Liver (tissue), 9 donors: ENCODE results near the gene PET100. TPM values are rescaled to one million over a fixed set of nuclear protein-coding genes. Genes with fewer than 3 reads are reported as not detected.

Experiments used
- DNase-seq: peaks from one replicate; pipeline ENCODE4 v3.0.0-alpha.2; 2017; ENCODE audit warnings: low spot score
- H3K27ac ChIP-seq, 2 donors: one replicate each; pipeline ENCODE4 v1.7.0; 2013; ENCODE audit warnings: inconsistent platforms in 2 of 2, low read length in 2 of 2, control low read depth in 1 of 2, low read depth in 1 of 2, mild to moderate bottlenecking in 1 of 2
- H3K27me3 ChIP-seq, 4 donors: one replicate each; pipeline versions ENCODE4 v1.6.1 to v1.7.0; 2013; ENCODE audit warnings: low read length in 3 of 4, inconsistent platforms in 1 of 4, mild to moderate bottlenecking in 1 of 4, moderate library complexity in 1 of 4; ENCODE audit not compliant: control insufficient read depth in 4 of 4, insufficient read depth in 4 of 4
- H3K36me3 ChIP-seq, 4 donors: one replicate each; pipeline versions ENCODE4 v1.6.1 to v1.7.0; 2013; ENCODE audit warnings: low read length in 3 of 4, mild to moderate bottlenecking in 3 of 4, low read depth in 1 of 4, moderate library complexity in 1 of 4; ENCODE audit not compliant: control insufficient read depth in 4 of 4, insufficient read depth in 3 of 4
- H3K4me1 ChIP-seq, 4 donors: one replicate each; pipeline versions ENCODE4 v1.6.1 to v1.7.0; 2013; ENCODE audit warnings: low read length in 3 of 4, mild to moderate bottlenecking in 3 of 4, moderate library complexity in 1 of 4; ENCODE audit not compliant: control insufficient read depth in 4 of 4, insufficient read depth in 4 of 4
- H3K4me3 ChIP-seq, 3 donors: one replicate each; pipeline versions ENCODE4 v1.6.1 to v1.7.0; 2013; ENCODE audit warnings: low read length in 3 of 3, control low read depth in 1 of 3, low read depth in 1 of 3, mild to moderate bottlenecking in 1 of 3
- H3K9ac ChIP-seq, 2 donors: one replicate each; pipeline ENCODE4 v1.7.0; 2013; ENCODE audit warnings: low read length in 2 of 2, mild to moderate bottlenecking in 2 of 2, moderate library complexity in 2 of 2, control low read depth in 1 of 2, low read depth in 1 of 2
- H3K9me3 ChIP-seq, 4 donors: one replicate each; pipeline versions ENCODE4 v1.6.1 to v1.7.0; 2013; ENCODE audit warnings: low read length in 3 of 4; ENCODE audit not compliant: control insufficient read depth in 4 of 4
- EGR1 ChIP-seq, 2 donors: IDR thresholded peaks; 2 replicates each; pipeline ENCODE4 v1.6.1; 2016 to 2018; ENCODE audit warnings: antibody characterized with exemption in 2 of 2, low read depth in 2 of 2
- FOXA1 ChIP-seq: IDR thresholded peaks from 2 replicates; pipeline ENCODE4 v1.6.1; 2016; ENCODE audit warnings: antibody characterized with exemption
- FOXA2 ChIP-seq: IDR thresholded peaks from 2 replicates; pipeline ENCODE4 v1.6.1; 2016; ENCODE audit warnings: antibody characterized with exemption
- GABPA ChIP-seq, 2 donors: IDR thresholded peaks in 1 of 2; conservative IDR thresholded peaks in 1 of 2; 2 replicates each; pipeline ENCODE4 v1.6.1; 2016; ENCODE audit warnings: antibody characterized with exemption in 2 of 2, mild to moderate bottlenecking in 1 of 2, moderate library complexity in 1 of 2
- HNF4A ChIP-seq, 2 donors: conservative IDR thresholded peaks; 2 replicates each; pipeline ENCODE4 v1.6.1; 2016; ENCODE audit warnings: antibody characterized with exemption in 2 of 2, mild to moderate bottlenecking in 2 of 2
- HNF4G ChIP-seq: IDR thresholded peaks from 2 replicates; pipeline ENCODE4 v1.6.1; 2016; ENCODE audit warnings: antibody characterized with exemption
- NR2F2 ChIP-seq: IDR thresholded peaks from 2 replicates; pipeline ENCODE4 v1.6.1; 2016; ENCODE audit warnings: antibody characterized with exemption
- RAD21 ChIP-seq, 2 donors: IDR thresholded peaks; 2 replicates each; pipeline ENCODE4 v1.6.1; 2016; ENCODE audit warnings: antibody characterized with exemption in 2 of 2, mild to moderate bottlenecking in 2 of 2
- TAF1 ChIP-seq: conservative IDR thresholded peaks from 2 replicates; pipeline ENCODE4 v1.6.1; 2016; ENCODE audit warnings: antibody characterized with exemption, mild to moderate bottlenecking
- YY1 ChIP-seq: IDR thresholded peaks from 2 replicates; pipeline ENCODE4 v1.6.1; 2016; ENCODE audit warnings: antibody characterized with exemption, mild to moderate bottlenecking
- WGBS: extraction: QIAGEN DNeasy Blood & Tissue Kit; methylation state at CpG from one replicate; pipeline ENCODE4 v1.1.7; 2013; 5-methylcytosine and 5-hydroxymethylcytosine counted together
- polyA plus RNA-seq, 2 donors: library from polyadenylated mRNA; stranded (reverse) in 1 of 2; unstranded in 1 of 2; fragments of 200-250 nt in 1 of 2; fragments of >200 nt in 1 of 2; fragmentation: Nextera tagmentation in 1 of 2; extraction: Ambion mirVana in 1 of 2; gene quantifications; one replicate each; pipeline versions ENCODE4 v1.2.1 to v1.2.3, GENCODE V29; 2013 to 2015
- total RNA-seq, 2 donors: library from RNA; depleted of rRNA; stranded (reverse); fragments of >200 nt; gene quantifications; one replicate each; pipeline ENCODE4 v1.2.3, GENCODE V29; 2014
- TF ChIP-seq, protein P1 (sequence below): IDR thresholded peaks from 2 replicates; pipeline ENCODE4 v1.6.1; 2016; ENCODE audit warnings: antibody characterized with exemption
- TF ChIP-seq, protein P2 (sequence below): IDR thresholded peaks from 2 replicates; pipeline ENCODE4 v1.6.1; 2016; ENCODE audit warnings: antibody characterized with exemption, mild to moderate bottlenecking
- TF ChIP-seq, protein P3 (sequence below): fragments of 150-350 bp; IDR thresholded peaks from 2 replicates; pipeline ENCODE4 v1.5.1; 2017; ENCODE audit warnings: improper control_type of control experiment, low read depth, low read length; ENCODE audit not compliant: missing input control
- TF ChIP-seq, protein P4 (sequence below): IDR thresholded peaks from 2 replicates; pipeline ENCODE4 v1.6.1; 2016; ENCODE audit warnings: antibody characterized with exemption
- TF ChIP-seq, protein P5 (sequence below): IDR thresholded peaks from 2 replicates; pipeline ENCODE4 v1.6.1; 2016; ENCODE audit warnings: antibody characterized with exemption
- donor health status: healthy.
- donor health status: healthy.
- donor health status: healthy.
- donor health status: healthy.
- donor health status: healthy.

Gene PET100
- total and polyA plus RNA-seq, 4 donors = 4.8 to 225 (median 26.7) TPM

DNA sequence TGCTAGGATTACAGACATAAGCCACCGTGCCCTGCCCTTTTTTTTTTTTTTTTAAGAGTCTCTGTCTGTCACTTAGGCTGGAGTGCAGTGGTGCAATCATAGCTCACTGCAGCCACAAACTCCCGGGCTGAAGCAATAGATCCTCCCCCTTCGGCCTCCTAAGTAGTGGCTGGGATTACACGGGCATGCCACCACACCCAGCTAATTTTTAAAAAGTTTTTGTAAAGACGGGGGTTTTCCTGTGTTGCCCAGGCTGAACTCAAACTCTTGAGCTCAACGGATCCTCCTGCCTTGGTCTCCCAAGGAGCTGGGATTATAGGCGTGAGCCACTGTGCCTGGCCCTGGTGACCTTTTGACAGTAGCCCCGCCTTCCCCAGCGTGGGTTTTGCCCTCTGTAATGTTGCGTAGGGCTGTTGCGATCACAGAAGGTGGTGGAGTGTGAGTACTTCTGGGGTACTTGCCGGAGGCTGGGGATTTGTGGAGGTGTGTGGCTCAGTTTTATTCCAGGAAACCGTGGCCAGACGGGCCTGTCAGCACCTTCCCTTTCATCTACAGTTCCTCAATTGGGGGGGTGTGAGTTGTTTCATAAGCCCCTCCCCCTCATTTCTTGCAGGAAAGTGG is 27.6 kb downstream of the PET100 start:
- TF ChIP-seq TAF1 (no peak), HNF4A (conservative IDR thresholded peaks at IDR 0.05) (no peak), HNF4G (no peak), GABPA (IDR thresholded peaks at IDR 0.05 in 1 of 2, conservative IDR thresholded peaks at IDR 0.05 in 1 of 2) (no peak)
- TF ChIP-seq, protein P1, sequence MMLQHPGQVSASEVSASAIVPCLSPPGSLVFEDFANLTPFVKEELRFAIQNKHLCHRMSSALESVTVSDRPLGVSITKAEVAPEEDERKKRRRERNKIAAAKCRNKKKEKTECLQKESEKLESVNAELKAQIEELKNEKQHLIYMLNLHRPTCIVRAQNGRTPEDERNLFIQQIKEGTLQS = no peak
- TF ChIP-seq, protein P2, sequence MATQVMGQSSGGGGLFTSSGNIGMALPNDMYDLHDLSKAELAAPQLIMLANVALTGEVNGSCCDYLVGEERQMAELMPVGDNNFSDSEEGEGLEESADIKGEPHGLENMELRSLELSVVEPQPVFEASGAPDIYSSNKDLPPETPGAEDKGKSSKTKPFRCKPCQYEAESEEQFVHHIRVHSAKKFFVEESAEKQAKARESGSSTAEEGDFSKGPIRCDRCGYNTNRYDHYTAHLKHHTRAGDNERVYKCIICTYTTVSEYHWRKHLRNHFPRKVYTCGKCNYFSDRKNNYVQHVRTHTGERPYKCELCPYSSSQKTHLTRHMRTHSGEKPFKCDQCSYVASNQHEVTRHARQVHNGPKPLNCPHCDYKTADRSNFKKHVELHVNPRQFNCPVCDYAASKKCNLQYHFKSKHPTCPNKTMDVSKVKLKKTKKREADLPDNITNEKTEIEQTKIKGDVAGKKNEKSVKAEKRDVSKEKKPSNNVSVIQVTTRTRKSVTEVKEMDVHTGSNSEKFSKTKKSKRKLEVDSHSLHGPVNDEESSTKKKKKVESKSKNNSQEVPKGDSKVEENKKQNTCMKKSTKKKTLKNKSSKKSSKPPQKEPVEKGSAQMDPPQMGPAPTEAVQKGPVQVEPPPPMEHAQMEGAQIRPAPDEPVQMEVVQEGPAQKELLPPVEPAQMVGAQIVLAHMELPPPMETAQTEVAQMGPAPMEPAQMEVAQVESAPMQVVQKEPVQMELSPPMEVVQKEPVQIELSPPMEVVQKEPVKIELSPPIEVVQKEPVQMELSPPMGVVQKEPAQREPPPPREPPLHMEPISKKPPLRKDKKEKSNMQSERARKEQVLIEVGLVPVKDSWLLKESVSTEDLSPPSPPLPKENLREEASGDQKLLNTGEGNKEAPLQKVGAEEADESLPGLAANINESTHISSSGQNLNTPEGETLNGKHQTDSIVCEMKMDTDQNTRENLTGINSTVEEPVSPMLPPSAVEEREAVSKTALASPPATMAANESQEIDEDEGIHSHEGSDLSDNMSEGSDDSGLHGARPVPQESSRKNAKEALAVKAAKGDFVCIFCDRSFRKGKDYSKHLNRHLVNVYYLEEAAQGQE = no peak
- TF ChIP-seq, protein P3, sequence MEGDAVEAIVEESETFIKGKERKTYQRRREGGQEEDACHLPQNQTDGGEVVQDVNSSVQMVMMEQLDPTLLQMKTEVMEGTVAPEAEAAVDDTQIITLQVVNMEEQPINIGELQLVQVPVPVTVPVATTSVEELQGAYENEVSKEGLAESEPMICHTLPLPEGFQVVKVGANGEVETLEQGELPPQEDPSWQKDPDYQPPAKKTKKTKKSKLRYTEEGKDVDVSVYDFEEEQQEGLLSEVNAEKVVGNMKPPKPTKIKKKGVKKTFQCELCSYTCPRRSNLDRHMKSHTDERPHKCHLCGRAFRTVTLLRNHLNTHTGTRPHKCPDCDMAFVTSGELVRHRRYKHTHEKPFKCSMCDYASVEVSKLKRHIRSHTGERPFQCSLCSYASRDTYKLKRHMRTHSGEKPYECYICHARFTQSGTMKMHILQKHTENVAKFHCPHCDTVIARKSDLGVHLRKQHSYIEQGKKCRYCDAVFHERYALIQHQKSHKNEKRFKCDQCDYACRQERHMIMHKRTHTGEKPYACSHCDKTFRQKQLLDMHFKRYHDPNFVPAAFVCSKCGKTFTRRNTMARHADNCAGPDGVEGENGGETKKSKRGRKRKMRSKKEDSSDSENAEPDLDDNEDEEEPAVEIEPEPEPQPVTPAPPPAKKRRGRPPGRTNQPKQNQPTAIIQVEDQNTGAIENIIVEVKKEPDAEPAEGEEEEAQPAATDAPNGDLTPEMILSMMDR = no peak
- Histone ChIP-seq H3K4me3 (no peak overlapping the region), H3K9me3 (no peaks in the 10 kb centered on the region), H3K9ac (no peak overlapping the region), H3K36me3 (no peaks in the 10 kb centered on the region), H3K27ac (peak overlapping the region; percentile 41 to 67), H3K27me3 (no peaks in the 10 kb centered on the region), H3K4me1 (peaks cover 0 to 3% (median 2%) of the 10 kb centered on the region in 4 donors)
- WGBS = 40% methylated on average over 14 of the region's 14 CpGs
- no peak for DNase-seq

DNA sequence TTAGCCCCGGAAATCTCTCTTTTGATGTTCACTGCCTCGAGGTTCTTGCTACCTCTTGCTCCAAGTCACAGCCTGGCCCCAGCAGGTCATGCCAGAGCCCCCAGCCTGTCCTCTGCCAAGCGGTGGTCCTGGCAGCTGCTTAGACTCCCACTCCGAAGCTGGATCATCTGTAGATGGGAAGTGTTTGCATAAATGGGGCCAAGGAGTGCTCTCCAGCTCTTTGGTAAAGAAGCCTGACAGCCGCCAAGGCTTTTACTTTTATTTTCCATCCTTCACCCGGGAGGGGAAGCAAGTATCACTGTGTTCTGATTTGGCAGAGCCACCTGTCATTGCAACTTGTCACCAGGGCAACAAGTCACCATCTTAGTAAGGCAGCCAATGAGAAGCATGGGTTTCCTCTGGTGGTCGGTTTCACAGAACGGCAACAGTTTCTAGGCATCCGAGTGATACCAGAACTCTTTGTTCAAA is 28.7 kb downstream of the PET100 start:
- Histone ChIP-seq H3K36me3 (no peaks in the 10 kb centered on the region), H3K27me3 (no peaks in the 10 kb centered on the region), H3K4me1 (peaks cover 0 to 3% (median 0%) of the 10 kb centered on the region in 4 donors), H3K9ac (no peak overlapping the region), H3K27ac (no peak overlapping the region), H3K9me3 (no peaks in the 10 kb centered on the region), H3K4me3 (no peak overlapping the region)
- 63% methylated on average over 9 of the region's 9 CpGs for WGBS
- no peak for DNase-seq
- TF ChIP-seq, protein P3 = no peak
- TF ChIP-seq FOXA1 (no peak), GABPA (IDR thresholded peaks at IDR 0.05 in 1 of 2, conservative IDR thresholded peaks at IDR 0.05 in 1 of 2) (no peak), NR2F2 (no peak), HNF4A (conservative IDR thresholded peaks at IDR 0.05) (no peak), YY1 (no peak), RAD21 (IDR thresholded peaks at IDR 0.05) (no peak), FOXA2 (no peak), EGR1 (IDR thresholded peaks at IDR 0.05; ENCODE audit: low read depth in 2 of 2) (no peak), HNF4G (no peak), TAF1 (no peak)
- TF ChIP-seq, protein P4, sequence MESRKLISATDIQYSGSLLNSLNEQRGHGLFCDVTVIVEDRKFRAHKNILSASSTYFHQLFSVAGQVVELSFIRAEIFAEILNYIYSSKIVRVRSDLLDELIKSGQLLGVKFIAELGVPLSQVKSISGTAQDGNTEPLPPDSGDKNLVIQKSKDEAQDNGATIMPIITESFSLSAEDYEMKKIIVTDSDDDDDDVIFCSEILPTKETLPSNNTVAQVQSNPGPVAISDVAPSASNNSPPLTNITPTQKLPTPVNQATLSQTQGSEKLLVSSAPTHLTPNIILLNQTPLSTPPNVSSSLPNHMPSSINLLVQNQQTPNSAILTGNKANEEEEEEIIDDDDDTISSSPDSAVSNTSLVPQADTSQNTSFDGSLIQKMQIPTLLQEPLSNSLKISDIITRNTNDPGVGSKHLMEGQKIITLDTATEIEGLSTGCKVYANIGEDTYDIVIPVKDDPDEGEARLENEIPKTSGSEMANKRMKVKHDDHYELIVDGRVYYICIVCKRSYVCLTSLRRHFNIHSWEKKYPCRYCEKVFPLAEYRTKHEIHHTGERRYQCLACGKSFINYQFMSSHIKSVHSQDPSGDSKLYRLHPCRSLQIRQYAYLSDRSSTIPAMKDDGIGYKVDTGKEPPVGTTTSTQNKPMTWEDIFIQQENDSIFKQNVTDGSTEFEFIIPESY = no peak
- TF ChIP-seq, protein P5, sequence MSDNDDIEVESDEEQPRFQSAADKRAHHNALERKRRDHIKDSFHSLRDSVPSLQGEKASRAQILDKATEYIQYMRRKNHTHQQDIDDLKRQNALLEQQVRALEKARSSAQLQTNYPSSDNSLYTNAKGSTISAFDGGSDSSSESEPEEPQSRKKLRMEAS = no peak
- TF ChIP-seq, protein P2 = no peak
- TF ChIP-seq, protein P1 = no peak
